ENCODE data around the gene SLC19A1.

SLC19A1 gene

DNA sequence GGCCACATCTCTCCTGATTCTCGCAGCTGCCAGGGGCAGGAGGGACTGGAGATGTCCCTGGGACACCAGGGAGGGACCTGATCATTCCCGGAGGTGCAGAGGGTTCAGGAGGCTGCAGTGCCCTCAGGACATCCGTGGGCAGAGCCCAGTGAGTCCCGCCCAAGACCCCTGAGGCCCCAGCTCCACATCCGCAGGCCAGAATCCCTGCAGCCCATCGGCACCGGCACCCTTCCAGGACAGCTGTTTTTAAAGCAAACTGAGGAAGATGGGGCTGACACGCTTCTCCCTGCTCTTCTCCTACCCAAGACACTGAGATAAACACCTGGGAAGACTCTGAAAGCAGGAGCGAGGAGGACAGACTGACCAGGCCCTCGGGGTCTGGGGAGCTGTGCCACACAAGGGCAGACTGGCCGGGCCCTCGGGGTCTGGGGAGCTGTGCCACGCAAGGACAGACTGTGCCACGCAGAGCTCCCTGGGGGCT lies 25.5 kb downstream of the SLC19A1 start:
- no peak for DNase-seq (ENCODE audit: low spot score)

DNA sequence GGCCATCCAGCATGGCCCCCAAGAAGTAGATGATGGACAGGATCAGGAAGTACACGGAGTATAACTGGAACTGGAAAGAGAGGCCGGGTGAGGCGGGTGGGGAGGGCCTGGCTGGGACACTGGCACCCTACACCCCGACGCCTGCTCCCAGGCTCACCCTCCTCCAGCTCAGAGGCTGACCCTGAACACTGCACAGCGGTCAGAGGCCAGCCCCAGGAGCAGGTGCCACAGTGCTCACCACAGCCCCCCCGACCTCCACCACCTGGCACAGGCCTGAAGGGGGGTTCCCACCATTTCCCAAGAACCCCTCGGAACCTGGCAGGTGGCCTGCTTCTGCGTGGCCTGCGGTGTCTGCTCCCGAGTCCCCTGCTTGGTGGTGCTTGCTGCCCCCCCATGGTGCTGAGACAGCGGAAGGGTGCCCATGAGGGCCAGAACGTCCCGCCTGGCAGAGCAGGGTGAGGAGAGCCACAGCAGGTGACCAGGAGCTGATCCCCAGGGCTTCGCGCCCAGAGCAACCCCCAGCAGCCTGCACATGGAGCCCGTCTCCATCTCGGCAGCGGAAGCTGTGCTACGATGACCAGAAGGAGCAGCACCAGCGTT lies 26.1 kb downstream of the SLC19A1 start:
- no peak for DNase-seq (ENCODE audit: low spot score)

DNA sequence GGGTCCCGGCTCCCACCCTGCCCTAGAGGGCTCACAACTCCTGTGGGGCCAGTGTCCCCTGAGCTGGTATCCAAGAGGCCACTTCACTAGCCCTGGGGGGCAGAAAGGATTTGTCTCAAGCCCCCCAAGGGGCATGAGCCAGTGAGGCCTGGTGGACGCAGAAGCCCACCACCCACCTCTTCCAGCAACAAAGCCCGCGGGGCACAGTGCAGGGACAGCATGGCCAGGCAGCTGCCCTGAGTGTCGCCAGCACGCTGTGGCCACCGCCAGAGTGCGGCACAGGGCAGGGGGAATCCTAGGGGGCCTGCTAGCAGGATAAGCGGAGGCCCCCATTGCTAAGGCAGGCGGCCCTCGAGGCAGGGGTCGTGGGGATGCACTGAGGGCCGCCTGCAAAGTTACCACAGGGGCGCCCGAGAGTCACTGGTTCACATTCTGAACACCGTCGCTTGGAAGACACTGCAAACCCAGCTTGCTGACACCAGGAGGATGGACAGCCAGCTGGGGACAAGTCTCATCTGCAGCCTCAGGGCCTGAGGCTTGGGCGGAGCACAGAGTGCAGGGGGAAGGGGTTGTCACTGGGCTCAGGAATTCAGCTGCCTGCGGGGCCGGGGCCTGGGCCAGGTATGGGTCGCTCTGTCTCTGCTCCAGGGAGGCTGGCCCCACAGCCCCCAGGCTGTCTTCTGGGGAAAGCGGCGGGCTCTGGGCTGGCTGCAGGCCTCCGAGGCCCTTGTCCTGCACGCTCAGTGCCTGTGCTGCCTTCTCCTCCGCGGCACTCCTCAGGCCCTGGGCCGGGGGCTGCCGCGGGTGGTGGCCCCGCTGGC lies 26.8 kb downstream of the SLC19A1 start:
- DNase-seq (ENCODE audit: low spot score), result no peak

DNA sequence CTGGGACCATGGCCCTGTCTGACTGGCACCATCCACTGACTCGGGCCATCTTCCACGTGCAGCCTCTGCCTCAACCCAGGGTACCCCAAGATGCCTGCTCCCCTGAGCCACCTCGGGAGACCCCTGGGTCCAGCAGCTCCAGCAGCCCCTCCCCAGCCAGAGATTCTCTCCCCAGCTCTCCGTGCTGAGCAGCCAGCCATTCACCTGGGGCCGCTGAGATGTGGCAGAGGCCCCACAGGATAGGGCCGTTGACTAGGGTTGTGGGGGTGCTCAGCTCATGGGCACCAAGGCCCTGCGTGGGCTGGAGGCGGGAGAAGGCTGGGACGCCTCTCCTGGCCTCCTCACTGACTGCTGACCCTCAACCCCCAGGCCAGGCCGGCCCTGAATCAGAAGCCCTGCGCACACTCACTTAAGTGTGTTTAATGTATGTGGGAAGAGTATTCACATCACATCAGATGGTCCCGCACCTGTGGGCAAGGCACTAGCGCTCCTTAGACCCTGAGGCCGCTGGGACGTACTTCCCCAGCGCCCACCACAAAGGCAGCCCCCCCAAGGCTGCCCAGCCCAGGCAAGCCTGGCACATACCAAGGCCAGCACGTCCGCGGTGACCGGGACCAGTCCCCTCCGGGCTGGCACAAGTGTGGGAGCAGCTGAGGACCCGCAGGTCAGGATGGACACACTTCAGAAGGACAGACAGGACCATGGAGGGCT lies 27.8 kb downstream of the SLC19A1 start:
- DNase-seq (ENCODE audit: low spot score), result no peak

DNA sequence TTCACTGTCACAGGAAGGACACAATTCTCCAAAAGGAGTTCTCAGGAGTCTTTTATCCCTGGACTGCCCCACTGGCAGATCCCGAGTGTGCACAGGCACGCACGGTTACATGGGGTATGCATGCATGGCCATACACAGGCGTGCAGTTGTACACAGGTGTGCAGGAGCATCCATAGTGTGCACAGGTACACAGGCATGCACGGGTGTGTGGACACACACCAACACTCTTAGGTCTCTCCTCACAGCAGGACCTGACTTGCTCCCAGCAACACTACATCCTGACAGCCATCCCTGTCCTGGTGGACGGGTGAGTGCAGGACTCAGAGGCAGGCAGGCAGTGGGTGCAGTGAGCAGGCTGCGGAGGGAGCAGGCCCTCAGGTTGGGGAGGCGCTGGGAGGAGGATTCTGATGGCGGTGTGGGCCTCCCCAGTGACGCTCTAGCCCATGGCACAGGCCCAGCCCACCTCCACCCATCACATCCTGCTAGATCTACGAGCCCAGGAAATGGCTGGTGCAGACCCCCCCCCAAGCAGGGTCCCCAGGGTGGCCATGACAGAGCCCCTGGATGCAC lies 28.4 kb downstream of the SLC19A1 start:
- no peak for DNase-seq (ENCODE audit: low spot score)

DNA sequence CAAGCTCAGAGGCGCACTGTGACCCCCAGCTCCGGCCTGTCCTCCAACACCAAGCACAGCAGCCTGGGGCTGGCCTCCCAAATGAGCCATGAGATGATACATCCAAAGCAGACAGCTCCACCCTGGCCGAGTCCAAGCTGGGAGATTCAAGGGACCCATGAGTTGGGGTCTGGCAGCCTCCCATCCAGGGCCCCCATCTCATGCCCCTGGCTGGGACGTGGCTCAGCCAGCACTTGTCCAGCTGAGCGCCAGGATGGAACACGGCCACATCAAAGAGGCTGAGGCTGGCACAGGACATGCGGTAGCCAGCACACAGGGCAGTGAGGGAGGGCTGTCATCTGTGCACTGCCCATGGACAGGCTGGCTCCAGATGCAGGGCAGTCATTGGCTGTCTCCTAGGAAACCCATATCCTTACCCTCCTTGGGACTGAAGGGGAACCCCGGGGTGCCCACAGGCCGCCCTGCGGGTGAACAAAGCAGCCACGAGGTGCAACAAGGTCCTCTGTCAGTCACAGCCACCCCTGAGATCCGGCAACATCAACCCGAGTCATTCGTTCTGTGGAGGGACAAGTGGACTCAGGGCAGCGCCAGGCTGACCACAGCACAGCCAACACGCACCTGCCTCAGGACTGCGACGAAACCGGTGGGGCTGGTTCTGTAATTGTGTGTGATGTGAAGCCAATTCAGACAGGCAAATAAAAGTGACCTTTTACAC lies 29.1 kb downstream of the SLC19A1 start:
- DNase-seq (ENCODE audit: low spot score), result no peak

DNA sequence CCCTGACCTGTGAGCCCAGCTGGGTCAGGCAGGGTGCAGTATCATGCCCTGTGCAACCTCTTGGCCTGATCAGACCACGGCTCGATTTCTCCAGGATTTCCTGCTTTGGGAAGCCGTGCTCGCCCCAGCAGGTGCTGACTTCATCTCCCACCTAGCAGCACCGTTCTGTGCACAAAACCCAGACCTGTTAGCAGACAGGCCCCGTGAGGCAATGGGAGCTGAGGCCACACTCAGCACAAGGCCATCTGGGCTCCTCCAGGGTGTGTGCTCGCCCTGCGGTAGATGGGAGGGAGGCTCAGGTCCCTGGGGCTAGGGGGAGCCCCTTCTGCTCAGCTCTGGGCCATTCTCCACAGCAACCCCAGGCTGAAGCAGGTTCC lies 29.6 kb downstream of the SLC19A1 start:
- DNase-seq (ENCODE audit: low spot score), result no peak

DNA sequence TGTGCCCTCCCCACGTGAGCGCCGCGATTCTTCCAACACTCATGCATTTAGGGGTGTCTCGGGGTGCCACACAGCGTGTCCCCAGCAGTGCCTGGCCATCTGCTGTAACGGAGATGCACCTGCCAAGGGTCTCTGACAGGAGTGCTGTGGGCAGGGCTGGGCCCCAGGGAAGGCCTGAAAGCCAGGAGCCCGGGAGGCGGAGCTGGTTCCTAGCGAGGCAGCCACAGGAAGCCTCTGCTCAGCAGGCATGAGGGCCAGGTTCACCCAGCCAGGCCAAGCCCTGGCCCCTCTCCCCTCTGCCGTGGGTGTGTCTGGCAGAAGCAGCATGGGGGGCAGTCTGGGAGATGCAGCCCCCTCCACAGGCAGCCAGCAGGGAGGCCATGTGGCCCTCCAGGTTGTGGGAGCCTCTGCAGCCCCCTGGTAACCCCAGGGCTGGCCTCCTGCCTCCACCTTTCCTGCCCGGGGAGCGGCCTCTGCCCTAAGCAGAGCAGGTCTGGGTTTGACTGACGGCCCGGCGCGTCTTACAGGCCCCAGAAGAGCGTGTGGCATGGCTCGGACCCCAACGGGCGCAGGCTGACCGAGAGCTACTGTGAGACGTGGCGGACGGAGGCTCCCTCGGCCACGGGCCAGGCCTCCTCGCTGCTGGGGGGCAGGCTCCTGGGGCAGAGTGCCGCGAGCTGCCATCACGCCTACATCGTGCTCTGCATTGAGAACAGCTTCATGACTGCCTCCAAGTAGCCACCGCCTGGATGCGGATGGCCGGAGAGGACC lies 30.4 kb downstream of the SLC19A1 start:
- DNase-seq (ENCODE audit: low spot score), result no peak

DNA sequence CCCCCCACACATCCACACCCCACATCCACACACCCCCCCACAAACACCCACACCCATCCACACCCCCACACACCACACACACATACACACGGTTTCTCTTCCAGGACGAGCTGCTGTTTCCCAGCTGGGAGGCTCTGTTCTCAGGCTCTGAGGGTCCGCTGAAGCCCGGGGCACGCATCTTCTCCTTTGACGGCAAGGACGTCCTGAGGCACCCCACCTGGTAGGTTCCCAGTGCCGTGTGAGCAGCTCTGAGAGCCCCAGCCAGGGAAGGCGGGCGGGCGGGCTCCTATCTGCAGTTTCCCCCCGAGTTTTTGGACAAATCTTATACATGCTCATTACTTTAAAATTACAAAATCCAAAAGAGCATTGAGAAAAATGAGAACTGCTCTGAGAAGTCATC lies 31.2 kb downstream of the SLC19A1 start:
- no peak for DNase-seq (ENCODE audit: low spot score)

DNA sequence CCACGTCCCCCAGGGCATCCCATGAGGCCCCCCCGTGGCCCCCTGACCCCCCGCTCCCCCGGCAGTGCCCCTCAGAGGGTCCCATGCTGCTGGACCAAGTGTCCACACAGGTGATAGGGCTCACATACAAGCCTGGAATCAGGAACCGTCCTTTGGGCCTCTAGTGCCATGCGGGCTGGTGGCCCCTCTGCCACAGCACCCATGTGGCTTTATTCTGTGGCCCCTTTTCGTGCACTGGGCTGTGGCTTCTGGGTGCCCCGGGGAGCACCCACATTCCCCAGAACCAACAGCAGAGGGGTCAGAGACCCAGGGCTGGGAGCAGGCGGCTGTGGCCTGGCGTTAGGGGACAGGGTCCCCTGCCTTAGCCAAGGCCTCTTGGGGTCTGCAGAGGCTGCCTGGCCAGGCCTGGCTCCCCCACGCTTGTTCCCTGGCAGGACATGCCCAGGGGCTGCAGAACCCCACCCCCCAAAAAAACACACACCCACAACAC lies 31.7 kb downstream of the SLC19A1 start:
- DNase-seq (ENCODE audit: low spot score), result no peak

DNA sequence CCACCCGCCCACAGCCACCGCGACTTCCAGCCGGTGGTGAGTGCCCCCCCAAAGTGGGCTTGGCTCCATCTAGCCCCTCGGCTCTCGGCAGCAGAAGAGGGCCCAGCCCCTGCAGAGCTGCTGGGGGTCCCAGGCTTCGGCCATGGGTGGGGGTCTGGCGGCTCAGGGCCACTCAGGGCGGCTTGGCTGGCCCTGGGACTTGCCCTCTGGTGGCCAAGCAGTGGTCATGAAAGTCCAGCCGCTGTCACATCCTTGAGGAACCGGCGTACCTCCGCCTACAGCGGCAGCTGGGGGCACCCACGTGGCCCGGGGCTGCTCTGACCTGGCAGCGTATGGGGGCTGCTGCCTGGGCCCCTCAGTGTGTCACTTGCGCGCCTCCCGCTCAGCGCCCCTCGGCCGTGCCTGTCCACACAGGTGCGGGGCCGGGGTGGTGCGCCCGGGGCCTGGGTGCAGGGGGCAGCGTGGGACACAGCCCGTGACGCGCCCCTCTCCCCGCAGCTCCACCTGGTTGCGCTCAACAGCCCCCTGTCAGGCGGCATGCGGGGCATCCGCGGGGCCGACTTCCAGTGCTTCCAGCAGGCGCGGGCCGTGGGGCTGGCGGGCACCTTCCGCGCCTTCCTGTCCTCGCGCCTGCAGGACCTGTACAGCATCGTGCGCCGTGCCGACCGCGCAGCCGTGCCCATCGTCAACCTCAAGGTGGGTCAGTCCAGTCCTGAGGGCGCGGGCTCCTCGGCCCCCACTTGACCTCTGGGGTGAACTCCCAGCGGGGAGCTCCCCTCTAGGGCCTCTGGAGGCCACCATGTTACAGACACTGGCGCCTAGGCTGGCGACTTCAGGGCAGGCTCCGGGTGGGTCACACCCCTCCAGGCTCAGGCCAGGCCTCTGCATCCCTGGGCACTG lies 32.4 kb downstream of the SLC19A1 start:
- no peak for DNase-seq (ENCODE audit: low spot score)

DNA sequence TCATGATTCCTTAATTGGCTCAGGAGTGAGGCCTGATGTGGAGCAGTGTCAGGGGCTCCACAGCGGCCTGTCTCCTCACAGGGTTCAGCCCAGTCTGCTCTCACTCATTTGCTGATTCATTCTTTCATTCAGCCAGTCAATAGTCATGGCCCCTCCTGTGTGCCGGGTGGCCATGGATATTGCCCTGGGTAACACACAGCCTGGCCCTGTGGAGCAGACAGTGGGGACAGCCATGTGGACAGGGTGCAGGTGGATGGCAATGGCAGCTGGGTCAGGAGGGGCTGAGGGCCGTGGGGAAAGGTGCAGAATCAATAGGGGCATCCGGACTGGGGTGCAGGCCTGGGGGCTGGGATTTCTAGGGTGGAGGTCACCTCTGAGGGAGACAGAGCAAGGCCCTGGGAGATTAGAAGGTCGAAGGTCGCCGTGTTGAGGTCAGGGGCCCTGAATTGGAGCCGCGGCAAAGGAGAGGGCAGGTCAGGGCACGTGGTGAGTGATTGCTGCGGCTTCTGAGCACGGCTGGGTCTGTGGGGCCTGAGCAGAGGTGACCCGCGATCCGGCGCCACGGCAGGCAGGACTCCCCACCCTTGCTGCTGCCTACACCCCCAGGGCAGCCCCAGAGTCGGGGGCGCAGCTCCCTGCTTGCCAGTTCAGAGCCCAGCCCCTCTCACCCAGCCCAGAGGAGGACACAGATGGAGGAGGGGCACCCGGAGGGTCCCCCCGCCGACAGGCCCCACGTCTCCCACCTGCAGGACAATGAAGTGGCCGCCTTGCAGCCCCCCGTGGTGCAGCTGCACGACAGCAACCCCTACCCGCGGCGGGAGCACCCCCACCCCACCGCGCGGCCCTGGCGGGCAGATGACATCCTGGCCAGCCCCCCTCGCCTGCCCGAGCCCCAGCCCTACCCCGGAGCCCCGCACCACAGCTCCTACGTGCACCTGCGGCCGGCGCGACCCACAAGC lies 33.4 kb downstream of the SLC19A1 start:
- no peak for DNase-seq (ENCODE audit: low spot score)

DNA sequence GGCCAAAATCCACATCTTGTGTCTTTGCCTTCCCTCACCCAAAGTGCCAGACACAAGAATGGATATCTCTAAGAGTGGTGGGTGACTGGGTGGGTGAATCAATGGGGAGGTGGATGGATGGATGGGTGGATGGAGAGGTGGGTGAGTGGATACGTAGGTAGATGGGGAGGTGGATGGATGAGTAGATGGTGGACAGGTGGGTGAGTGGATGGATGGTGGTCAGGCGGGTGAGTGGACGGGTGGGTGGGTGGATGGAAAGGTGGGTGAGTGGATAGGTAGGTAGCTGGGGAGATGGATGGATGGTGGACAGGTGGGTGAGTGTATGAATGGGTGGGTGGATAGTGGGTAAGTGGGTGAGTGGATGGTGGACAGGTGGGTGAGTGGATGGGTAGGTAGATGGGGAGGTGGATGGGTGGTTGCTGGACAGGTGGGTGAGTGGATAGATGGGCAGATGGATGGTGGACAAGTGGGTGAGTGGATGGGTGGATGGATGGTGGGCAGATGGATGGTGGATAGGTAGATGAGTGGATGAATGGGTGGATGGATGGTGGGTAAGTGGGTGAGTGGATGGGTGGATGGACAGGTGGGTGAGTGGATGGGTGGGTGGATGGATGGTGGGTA lies 34.2 kb downstream of the SLC19A1 start:
- no peak for DNase-seq (ENCODE audit: low spot score)

DNA sequence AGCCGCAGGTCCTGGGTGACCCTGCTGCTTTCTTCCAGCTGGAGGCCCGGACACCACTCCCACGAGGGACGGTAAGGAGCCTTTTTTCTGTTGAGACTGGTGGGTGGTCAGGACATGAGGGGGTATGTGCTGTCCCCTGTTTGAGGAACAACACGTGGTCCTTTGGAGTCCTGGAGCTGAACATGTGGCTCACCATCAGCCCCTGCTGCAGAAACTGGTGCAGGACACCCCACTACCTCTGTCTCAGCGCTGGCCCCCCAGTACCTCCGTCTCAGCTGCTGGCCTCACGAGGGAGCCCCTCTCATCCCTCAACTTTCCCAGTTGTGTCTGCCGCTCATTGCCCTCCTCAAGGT lies 34.7 kb downstream of the SLC19A1 start:
- DNase-seq (ENCODE audit: low spot score), result no peak

DNA sequence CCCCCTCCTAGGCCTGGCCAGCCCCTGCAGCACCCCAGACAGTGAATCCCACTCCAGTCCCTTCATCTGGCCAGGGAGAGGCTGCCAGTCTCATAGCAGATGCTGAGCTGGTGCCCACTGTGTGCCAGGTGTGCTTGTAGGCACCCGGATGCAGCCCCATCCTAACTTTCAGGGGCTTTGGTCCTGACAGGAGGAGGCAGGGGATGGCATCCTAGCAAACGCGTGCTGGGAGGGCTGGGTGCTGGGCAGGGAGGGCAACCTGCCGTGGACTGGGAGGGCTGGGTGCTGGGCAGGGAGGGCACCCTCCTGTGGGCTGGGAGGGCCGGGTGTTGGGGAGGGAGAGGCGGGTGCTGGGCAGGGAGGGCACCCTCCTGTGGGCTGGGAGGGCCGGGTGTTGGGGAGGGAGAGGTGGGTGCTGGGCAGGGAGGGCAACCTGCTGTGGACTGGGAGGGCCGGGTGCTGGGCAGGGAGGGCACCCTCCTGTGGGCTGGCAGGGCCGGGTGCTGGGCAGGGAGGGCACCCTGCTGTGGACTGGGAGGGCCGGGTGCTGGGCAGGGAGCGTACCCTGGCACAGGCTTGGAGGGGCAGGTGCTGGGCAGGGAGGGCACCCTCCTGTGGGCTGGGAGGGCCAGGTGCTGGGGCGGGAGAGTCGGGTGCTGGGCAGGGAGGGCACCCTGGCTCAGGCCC lies 35.3 kb downstream of the SLC19A1 start:
- DNase-seq (ENCODE audit: low spot score), result no peak

DNA sequence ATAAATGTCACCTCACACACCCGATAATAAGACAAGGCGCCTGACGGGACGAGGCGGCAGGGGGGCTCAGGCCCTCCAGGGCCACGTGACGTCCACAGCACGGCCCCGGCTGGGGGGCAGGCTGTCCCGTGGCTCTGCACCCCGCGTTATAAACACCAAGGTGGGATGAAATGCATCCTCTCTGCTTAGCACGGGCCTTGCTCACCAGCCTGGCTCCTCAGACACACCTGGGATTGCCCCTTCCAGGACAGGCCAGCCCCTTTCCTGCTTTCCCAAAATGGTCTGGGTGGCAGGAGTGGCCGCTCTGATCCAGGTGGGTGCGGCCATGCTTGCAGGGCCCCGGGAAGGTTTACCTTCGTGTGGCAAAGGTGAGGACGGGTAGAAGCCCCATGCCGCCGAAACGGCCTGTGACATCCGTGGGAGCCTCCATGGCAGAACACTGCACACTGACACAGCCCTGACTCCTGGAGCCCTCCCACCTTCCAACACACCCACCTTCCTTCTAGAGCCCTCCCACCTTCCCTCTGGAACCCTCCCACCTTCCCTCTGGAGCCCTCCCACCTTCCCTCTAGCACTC lies 35.9 kb downstream of the SLC19A1 start:
- no peak for DNase-seq (ENCODE audit: low spot score)

DNA sequence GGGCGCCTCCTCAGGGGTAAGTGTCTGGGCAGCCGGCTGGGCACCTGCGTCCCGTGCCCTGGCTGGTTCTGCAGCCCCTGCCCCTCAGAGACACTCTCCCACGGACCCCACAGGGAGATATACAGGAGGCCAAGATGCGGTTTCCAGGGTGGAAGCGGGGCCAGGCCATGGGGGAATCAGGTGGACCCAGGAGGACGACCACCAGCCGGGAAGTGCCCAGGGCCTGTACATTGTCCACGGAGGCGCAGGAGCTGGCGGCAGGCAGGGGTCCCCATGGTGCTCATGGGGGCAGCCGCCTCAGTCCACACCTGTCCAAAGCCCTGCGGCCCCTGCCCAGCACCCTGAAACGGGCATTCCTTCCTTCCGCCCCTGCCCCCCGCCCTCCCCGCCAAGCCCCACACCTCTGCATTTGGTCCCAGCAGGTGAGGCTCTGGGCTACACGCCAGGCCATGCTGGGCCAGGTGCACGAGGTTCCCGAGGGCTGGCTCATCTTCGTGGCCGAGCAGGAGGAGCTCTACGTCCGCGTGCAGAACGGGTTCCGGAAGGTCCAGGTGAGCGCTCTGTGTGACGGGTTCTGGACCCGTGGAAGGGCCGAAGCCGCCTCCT lies 36.7 kb downstream of the SLC19A1 start:
- no peak for DNase-seq (ENCODE audit: low spot score)

Data from hepatic stellate cell (primary cell).